HG03196 (cell line): ENCODE data around the gene NHSL2.
"Not testable (repeated sequence)": the region's sequence is repeated elsewhere in the genome, so short reads cannot be mapped to it uniquely, and the experiment has no call there.

ENCODE experiments used
- ATAC-seq: cut with Tn5 transposase; IDR thresholded peaks from one replicate; pipeline ENCODE4 v1.9.1; 2021; ENCODE audit not compliant: unreplicated experiment

Gene NHSL2

DNA sequence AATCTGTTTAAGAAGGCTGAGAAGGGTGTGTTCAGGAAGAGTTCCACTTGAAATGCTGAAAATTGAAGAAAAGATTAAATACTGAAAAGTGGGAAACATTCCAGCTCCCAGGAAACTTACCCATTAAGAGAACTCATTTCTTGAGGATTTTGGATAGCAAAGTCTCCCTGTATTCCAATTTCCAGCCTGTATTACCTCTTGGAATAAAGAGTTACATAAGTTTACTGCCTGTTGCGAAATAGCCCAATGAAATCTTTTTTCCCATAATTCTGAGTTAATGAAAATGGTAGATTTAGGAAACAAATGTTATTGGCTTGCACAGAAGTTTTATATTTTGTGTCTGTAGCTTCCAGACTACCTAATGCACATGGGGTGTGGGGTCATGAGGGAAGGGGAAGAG, 12.0 kb downstream of the NHSL2 start:
- ATAC-seq, result no peak

DNA sequence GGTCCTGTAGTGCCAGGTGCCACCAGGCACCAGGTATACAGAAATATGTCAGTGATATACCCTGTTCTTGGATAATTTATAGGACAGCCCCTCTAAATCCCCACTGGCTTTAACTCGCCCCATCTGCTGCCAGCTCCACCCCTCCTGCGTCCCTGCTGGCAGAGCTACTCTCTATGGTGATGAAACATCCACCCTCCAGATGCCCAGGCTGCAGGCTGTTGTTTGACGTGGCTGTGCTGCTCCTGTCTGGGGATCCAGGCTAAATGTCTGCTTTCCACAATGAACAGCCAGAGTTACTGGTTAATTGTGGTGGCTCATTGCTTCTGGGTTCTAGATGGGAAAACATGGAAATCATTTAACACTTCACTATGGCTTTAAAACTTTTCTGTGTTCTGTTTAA, 12.9 kb downstream of the NHSL2 start:
- no peak for ATAC-seq

DNA sequence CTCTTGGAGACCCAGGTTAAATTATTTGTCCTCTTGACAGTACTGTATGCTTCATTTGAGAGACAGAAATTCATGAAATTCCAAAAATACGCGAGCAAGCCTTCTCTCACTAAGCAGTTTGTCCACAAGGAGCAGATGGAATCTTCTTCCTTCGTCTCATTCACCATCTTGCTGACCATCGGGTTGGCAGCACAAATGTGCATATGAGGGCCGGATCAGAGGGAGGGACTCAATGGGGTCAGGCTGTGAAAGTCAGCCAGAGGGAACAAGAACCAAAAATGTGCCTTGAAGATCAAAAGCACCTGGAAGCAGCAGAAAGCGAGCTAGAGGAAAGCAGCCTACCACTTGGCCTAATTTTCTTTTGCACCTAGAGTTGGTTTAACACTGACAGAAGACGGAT, 16.4 kb downstream of the NHSL2 start:
- ATAC-seq, result no peak

DNA sequence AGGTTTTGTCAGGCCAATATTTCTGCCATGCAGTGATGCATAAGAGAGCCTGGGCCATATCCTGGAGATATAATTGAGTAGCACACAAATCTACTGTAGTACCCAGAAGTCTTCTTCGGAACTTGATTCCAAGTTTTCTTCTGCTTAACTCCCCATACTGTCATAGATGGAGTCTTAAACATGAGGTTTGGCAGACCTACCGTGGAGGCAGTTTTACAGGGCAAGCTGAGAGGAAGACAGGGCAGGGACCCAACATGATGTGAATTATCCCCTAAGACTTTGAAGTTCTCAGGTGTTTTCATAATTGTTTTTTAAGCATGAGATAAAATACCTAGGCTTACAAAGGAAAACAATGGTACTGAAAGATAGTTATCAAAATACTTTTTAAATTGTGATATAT, 18.2 kb downstream of the NHSL2 start:
- ATAC-seq, result no peak

DNA sequence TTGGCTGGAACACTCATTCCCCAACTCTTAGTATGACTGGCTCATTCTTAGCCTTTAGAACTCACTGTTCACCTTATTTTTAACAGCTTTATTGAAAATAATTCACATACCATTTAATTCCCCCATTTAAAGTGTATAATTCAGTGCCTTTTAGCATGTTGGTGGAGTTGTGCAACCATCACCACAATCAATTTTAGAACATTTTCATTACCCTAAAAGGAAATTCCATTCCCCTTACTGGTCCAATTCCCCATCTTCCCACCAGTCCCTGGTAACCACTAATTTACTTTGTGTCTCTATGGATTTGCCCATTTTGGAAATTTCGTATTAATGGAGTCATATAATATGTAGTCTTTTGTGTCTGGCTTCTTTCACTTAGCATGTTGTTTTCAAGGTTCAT, 19.7 kb downstream of the NHSL2 start:
- no peak for ATAC-seq

DNA sequence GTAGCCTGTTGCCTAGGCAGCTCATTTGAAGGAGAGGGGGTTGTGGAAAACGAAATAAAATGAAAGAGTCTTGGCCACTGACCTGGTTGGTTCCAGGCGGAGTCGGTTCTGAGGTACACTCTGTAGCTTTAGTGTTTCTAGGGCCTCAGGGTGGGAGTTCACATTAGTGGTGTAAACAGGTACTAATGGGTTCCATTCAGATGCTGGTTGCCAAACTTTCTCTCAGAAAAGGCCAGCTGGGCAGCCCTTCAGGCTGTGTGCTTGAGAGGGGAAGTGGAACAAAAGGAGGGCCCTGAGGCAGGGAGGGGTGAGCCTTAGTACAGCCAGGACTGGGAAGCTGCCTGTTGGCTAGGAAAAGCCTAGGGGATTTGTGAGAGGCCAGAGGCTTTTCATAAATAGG, 24.8 kb downstream of the NHSL2 start:
- no peak for ATAC-seq

DNA sequence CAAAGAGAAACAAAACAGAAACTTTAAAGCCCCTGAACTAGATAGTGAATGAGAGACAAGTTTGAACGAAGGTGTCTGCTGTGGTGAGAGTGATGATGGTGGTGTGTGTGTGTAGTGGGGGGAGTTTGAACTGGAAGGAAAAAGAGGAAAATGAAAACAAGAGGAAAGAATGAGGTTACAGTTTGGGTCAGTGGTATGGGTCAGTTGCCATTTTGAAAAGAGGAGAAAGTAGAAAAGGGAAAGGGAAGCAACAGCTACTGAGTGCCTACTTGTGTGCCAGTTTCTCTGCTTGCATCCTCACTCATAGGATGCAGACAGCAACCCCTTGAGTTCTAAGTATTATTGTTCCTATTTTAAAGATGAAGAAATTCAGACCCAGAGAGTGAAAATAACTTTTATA, 26.0 kb downstream of the NHSL2 start:
- ATAC-seq, result no peak

DNA sequence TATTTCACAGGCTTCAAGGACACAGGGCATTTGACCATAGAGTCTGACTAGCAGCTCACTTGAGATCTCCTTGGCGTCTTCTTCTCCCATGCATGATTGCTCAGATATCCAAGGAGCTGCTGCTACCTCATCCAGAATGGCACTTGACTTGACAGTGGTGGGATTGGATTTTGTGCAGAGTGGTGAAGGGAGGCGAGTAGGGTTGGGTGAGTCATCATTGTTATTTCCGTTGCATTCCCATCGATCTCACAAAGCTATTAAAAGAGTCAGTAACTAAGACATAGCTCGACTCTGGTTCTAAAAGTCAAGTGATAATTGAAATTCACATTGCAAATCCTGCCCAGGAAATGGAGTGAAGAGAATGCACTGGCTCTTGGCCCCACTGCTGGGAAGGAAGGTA, 27.7 kb downstream of the NHSL2 start:
- no peak for ATAC-seq

DNA sequence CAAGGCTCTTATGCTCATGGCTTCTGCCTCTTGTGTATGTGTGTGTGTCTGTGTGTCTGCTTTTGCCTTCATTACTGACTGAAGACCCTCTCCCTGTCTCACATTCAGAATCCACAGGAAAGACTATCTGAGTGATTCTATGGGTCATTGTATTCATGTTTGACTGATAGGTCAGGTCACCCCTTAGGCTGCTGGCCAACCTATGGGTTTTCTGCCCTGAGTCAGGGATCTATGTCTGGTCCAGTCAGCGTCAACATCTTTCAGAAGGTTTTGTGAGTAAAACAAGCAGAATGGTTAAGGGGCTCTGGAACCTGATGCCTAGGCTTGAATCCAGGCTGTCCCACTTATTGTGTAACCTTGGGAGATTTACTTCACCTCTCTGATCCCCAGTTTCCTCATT, 30.5 kb downstream of the NHSL2 start:
- no peak for ATAC-seq

DNA sequence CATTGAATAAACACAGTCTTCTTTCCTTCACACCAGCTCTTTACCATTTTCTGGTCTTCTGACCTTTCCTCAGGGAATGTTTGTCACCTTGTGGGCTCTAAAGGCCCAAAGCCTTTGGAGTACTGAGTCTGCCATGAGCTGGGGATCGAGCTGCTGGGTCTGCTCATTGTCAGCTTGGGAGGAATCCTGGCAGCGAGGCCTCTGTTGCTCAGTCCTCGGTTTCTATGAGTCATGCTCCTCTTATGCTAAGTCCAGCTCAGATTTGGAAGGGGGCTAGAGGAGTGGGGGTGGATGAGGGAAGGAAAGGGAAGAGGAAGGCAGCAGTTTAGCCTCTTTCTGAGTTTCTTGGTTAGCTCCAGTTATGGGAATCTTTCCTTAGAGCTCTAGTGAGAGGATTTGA, 31.1 kb downstream of the NHSL2 start:
- no peak for ATAC-seq

DNA sequence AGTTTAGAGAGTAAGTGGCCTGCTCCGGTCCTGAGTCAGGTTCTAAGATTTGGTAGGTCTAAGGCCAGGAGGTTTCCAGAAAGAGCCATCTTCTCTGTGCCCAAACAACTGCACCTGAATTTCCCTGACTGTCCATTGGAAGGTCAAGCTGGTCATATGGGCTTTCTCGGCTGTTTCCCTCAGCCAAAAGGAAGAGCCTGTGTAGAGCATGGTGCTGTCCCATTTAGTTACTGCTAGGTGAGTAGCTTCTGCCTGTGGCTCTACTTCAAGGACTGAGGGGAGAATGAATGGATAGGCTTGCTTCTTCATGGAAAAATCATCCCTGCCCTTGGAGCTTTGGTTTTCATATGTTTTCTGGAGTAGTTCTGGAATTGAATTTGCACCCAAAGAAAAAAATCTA, 33.7 kb downstream of the NHSL2 start:
- ATAC-seq, result no peak

DNA sequence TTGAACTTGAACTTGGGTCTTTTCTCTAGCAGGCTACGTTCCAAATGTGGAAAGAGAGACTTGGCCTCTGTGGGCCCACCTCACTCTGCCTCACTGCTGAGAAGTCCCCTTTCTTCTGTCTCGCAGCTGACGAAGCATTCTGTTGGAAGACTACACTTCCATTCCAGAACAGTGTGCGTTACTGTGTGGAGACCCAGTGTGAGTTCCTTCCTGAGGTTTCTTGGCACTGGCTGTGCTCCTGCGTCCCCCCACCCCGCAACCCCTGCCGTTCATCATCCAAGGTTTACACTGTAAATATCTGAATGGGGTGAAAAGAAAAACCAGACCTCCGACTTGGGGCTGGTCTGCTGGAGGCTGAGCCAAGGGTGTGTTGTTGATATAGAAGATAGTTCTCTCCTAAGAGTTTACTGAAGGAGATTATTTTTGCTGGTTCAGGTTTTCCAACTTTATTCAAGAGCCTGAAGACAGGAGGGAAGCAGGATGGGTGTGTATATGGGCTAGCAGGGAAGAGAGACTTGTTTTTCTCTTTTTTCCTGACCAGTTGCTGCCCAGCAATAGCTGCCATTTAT, 34.7 kb downstream of the NHSL2 start:
- no peak for ATAC-seq

DNA sequence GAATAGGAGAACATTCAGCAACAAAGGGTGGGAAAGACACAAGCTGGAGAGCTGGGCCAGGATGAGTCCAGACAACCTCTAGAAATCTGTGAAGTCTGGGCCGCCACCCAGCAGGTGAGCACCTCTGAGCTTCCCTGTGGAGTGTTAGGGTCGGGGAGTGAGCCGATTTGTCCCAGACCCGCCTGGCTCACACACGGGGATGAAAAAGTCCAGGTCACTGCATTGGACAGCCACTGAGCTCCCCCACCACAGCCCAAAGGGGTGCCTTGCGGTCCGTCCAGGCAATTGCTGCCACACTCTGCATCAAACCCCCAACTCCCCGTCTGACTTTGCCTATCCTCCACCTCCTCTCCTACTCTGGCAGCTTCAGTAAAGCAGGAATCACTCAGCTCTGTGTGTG, 38.7 kb downstream of the NHSL2 start:
- no peak for ATAC-seq

DNA sequence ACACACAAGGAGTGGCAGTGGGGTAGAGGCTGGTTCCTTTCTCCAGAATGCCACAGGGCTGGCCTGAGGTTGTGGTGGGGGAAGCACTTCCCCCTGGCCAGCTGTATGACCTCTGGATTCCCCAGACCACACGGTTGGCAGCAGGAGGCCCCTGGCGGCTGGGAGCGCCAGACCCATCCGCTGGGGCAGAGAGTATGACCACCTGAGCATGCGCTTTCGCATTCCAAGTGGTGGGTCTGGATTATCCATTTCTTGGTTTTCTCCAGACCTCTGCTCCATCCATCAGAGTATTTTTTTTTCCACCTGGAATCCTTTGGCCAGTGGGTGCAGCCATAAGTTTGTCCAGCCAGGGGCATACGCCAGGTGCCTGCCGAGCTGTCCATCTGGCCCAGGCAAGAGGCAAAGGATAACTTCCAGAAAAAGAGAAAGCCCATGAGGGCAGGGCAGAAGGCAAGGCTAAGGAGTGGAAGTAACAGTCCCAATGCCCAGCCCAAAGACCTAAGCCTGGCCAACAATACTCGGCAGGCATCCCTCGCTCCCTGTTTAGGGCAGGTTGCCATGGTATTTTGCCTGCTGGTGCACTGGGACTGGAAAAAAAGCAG, 39.3 kb downstream of the NHSL2 start:
- ATAC-seq, result no peak

DNA sequence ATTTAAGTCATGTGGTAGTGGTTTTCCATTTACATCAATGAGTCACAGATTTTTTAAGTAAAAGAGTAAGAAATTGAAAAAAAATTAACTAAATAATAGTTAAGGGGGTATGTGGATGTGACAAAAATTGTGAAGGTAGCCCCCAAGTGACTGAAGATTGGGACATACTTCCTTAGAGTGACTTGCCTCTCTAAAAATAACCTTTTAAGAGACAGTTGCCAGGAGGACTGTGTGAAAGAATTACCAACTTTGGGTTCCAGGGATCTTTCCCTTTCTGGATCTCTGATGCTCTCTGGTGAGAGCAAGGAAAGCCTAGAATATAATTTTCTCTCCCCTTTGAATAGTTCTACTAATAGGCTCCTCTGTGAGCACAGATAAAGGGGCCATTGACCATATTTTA, 42.7 kb downstream of the NHSL2 start:
- ATAC-seq, result no peak

DNA sequence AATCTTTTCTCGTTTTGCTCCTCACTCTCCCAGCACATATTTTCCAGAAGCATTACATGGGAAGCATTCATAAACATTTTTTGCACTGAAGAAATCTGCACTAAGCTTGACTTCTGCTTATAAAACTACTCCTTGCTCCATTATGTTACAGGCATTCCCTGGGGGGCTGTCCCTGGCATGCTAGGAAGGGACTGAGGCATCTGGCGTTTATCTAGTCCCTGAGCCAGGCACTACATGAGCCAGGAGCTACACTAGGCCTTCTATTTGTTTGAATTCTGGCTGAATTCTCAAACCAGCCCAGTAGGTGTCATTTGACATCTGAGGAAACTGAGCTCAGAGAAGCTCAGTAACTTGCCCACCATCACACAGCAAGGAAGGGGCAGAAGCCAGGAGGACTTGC, 43.3 kb downstream of the NHSL2 start:
- no peak for ATAC-seq

DNA sequence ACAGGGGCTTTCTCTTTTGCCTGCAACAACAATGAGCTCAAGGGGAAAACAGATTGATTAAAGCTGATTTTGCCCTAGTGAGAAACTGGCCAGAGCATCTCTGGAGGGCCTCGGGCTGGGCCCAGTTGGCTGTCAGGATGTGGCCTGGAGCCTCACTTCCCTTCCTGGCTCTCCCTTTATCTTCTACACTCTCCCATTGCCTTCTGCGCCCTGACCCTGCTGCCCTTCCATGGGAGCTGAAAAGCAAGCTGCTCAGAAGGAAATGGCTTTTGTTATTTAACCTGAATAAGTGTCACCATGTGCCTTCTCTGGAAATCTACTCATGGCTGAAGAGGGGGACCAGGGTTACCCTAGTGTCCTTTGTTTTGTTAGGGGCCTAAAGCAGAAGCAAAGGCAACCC, 43.8 kb downstream of the NHSL2 start:
- no peak for ATAC-seq

DNA sequence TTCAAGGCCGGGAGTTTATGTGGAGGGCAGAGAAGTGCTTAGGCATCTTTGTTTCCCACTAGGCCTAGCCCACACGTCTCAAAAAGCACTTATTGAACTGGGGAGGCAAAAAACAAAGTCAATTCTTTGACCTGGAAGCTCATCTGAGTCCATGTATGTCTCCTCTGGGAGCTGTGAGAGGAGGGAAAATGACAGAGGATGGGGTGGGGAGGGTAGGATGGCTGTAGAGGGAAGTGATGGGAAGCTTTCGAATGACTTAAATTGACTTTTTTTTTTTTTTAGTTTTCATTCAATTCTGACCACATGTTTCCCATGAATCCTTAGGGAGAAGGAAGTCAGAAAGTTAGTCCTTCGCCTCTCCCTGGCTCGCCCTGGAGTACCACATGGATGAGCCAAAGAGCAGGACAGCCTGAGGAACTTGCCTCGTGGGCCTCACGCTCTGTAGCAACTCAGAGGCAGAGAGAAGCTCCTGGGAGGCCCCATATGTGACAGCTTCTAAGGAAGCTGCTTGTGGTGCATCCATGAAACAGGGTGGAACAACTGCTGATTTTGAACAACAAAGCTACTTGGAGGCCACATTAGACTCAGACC, 45.0 kb downstream of the NHSL2 start:
- ATAC-seq, result no peak

DNA sequence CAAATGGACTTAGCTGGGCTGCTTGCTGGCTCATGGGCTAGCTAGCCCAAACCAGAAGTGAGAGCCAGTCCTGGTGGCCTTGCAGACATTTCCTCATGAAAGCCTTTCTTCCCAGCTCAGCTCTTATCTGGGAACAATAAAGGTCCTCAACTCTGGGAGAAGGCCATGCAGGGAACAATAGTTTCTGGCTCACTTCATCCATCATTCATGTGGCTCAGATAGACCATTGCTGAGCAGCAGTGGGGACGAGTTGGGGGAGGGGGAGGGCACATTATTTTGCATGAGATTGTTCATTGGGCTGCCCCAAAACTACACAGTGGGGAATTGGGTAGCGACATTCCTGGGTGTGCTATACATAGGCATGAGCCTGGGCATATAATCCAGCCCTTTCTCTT, 47.6 kb downstream of the NHSL2 start:
- no peak for ATAC-seq

DNA sequence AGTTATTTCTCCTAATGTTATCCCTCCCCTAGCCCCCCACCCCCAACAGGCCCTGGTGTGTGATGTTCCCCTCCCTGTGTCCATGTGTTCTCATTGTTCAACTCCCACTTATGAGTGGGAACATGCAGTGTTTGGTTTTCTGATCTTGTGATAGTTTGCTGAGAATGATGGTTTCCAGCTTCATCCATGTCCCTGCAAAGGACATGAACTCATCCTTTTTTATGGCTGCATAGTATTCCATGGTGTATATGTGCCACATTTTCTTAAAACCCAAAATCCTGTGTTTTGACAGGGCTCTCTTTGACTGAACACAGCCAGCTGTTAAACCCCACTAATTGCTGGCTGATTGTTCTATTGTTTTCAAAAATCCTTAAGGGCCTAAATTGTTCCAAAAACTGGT, 53.5 kb downstream of the NHSL2 start:
- ATAC-seq, result not testable (repeated sequence)

DNA sequence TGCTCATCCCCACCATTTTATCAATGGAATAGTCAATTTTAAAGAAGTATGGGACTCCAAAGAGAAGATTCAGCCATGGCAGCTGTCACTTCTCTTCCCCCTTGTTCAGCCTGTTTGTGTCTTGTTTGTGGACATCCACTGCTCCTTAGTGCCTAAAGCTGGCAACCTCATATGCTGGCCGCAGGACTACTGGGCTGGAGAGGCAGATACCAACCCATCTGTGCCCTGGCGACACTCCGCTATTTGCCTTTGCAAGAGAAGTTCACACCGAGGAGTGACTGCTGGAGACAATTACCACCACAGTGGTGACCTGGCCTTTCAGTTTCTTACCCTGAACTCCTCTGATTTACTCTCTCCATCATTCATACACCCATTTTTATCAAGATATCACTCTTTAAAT, 64.3 kb downstream of the NHSL2 start:
- no peak for ATAC-seq

DNA sequence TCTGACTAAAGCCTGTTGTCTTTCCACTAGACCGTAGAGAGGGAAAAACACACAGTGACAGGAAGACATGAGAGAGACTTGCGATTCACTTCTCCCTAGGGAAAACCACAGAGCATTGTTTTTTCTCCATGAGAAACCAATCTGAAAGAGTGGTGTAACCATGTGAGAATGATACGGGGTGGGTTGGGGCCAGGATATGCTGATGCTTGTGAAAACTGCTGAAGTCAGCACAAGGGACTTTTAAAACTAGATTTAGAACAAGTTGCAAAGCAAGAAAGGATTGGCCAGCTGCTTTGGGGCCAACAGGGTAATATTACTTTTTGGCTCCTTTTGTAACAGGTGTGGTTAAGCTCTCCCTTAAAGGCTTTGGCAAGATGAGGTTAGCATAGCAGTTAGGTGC, 66.1 kb downstream of the NHSL2 start:
- no peak for ATAC-seq

DNA sequence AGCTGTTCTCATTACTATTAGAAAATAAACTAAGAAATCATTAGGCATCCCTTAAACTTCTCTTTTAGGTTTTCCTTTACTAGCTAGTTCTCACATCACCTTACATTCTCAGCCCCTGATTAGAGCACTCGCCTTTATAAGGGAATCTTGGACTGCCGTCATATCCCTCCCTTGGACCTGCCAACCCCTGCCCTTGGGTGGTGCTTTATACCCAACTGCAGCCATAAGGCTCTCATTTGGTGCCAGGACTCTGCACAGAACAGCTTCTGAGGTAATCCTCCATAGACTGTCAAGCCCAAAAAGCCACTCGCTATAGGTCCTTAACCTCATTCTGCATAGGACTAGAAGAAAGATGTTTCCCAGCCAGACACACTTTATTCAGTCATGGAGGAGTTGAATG, 67.5 kb downstream of the NHSL2 start:
- ATAC-seq, result no peak
